Stomach smooth muscle (tissue), 2 donors: Measurements from ENCODE around the gene TPX2.

Experiments used
- H3K27ac ChIP-seq: one replicate; pipeline ENCODE4 v1.7.0; 2013; ENCODE audit warnings: mild to moderate bottlenecking, low read length, inconsistent platforms
- H3K27me3 ChIP-seq, 2 donors: one replicate each; pipeline ENCODE4 v1.7.0; 2013; ENCODE audit warnings: low read length in 2 of 2; ENCODE audit not compliant: insufficient read depth in 2 of 2, control insufficient read depth in 1 of 2
- H3K36me3 ChIP-seq, 2 donors: one replicate each; pipeline ENCODE4 v1.7.0; 2013; ENCODE audit warnings: low read length in 2 of 2; ENCODE audit not compliant: control insufficient read depth in 2 of 2, insufficient read depth in 2 of 2
- H3K4me1 ChIP-seq: one replicate; pipeline ENCODE4 v1.7.0; 2013; ENCODE audit warnings: low read length; ENCODE audit not compliant: control insufficient read depth, insufficient read depth
- H3K4me3 ChIP-seq, 2 donors: one replicate each; pipeline ENCODE4 v1.7.0; 2013; ENCODE audit warnings: low read length in 2 of 2
- H3K9ac ChIP-seq, 2 donors: one replicate each; pipeline ENCODE4 v1.7.0; 2013; ENCODE audit warnings: low read length in 2 of 2, mild to moderate bottlenecking in 1 of 2
- H3K9me3 ChIP-seq, 2 donors: one replicate each; pipeline ENCODE4 v1.7.0; 2013; ENCODE audit warnings: low read length in 2 of 2; ENCODE audit not compliant: control insufficient read depth in 2 of 2
- donor health status: healthy.
- donor health status: Pancreatic carcinoma.

TPX2 gene

GRCh38 chr20:31698803-31699718 lies 40.0 kb upstream of the TPX2 start:
- H3K9me3 ChIP-seq = no peaks in the 10 kb centered on the region
- H3K27me3 ChIP-seq = no peaks in the 10 kb centered on the region
- H3K4me1 ChIP-seq = peaks cover 16% of the 10 kb centered on the region
- peak overlapping the region; percentile 60 for H3K27ac ChIP-seq
- no peak overlapping the region for H3K4me3 ChIP-seq
- H3K36me3 ChIP-seq = peaks cover 0 to 7% of the 10 kb centered on the region in 2 donors
- H3K9ac ChIP-seq = peak overlapping the region in 1 of 2 donors; percentile 36

- peaks cover 14% of the 10 kb centered on the region for H3K4me1 ChIP-seq
Measured at GRCh38 chr20:31699801-31700728, 39.0 kb upstream of the TPX2 start.

GRCh38 chr20:31700747-31701146 lies 38.3 kb upstream of the TPX2 start:
- Histone ChIP-seq H3K9me3 (no peaks in the 10 kb centered on the region), H3K4me3 (no peak overlapping the region), H3K27me3 (no peaks in the 10 kb centered on the region), H3K36me3 (peaks cover 0 to 8% of the 10 kb centered on the region in 2 donors), H3K27ac (no peak overlapping the region), H3K9ac (no peak overlapping the region), H3K4me1 (peaks cover 14% of the 10 kb centered on the region)

More at GRCh38 chr20:31699801-31700728, 39.0 kb upstream of the TPX2 start:
- Histone ChIP-seq H3K27ac (peak overlapping the region; percentile 60), H3K9ac (no peak overlapping the region), H3K27me3 (no peaks in the 10 kb centered on the region), H3K9me3 (no peaks in the 10 kb centered on the region), H3K36me3 (peaks cover 0 to 7% of the 10 kb centered on the region in 2 donors), H3K4me3 (no peak overlapping the region)

- Histone ChIP-seq H3K27ac (no peak overlapping the region), H3K36me3 (peaks cover 0 to 5% of the 10 kb centered on the region in 2 donors), H3K27me3 (no peaks in the 10 kb centered on the region), H3K9me3 (no peaks in the 10 kb centered on the region), H3K4me1 (peaks cover 14% of the 10 kb centered on the region), H3K9ac (no peak overlapping the region), H3K4me3 (no peak overlapping the region)
Measured at GRCh38 chr20:31701591-31701990, 37.5 kb upstream of the TPX2 start.

GRCh38 chr20:31704225-31705119 lies 34.6 kb upstream of the TPX2 start:
- peaks cover 6 to 14% of the 10 kb centered on the region in 2 donors for H3K36me3 ChIP-seq
- H3K4me1 ChIP-seq = peaks cover 13% of the 10 kb centered on the region
- H3K4me3 ChIP-seq = no peak overlapping the region
- no peaks in the 10 kb centered on the region for H3K27me3 ChIP-seq
- no peak overlapping the region for H3K27ac ChIP-seq
- H3K9ac ChIP-seq = no peak overlapping the region
- no peaks in the 10 kb centered on the region for H3K9me3 ChIP-seq

- Histone ChIP-seq H3K4me3 (no peak overlapping the region), H3K27me3 (no peaks in the 10 kb centered on the region), H3K27ac (no peak overlapping the region), H3K9ac (no peak overlapping the region), H3K4me1 (peaks cover 10% of the 10 kb centered on the region), H3K9me3 (no peaks in the 10 kb centered on the region), H3K36me3 (peaks cover 6 to 12% of the 10 kb centered on the region in 2 donors)
Measured at GRCh38 chr20:31705191-31705590, 33.9 kb upstream of the TPX2 start.

- Histone ChIP-seq H3K4me3 (no peak overlapping the region), H3K9ac (no peak overlapping the region), H3K27me3 (no peaks in the 10 kb centered on the region), H3K9me3 (no peaks in the 10 kb centered on the region), H3K27ac (no peak overlapping the region), H3K4me1 (peaks cover 14% of the 10 kb centered on the region), H3K36me3 (peaks cover 6 to 12% of the 10 kb centered on the region in 2 donors)
Measured at GRCh38 chr20:31705598-31706597, 33.2 kb upstream of the TPX2 start.

GRCh38 chr20:31706607-31707257 lies 32.4 kb upstream of the TPX2 start:
- H3K9me3 ChIP-seq = no peaks in the 10 kb centered on the region
- no peak overlapping the region for H3K9ac ChIP-seq
- H3K4me1 ChIP-seq = peaks cover 21% of the 10 kb centered on the region
- H3K27ac ChIP-seq = no peak overlapping the region
- H3K4me3 ChIP-seq = no peak overlapping the region
- H3K36me3 ChIP-seq = peaks cover 6 to 12% of the 10 kb centered on the region in 2 donors
- no peaks in the 10 kb centered on the region for H3K27me3 ChIP-seq

- Histone ChIP-seq H3K4me3 (no peak overlapping the region), H3K27ac (no peak overlapping the region), H3K9ac (no peak overlapping the region), H3K4me1 (peaks cover 26% of the 10 kb centered on the region), H3K36me3 (peaks cover 6 to 12% of the 10 kb centered on the region in 2 donors), H3K9me3 (no peaks in the 10 kb centered on the region), H3K27me3 (no peaks in the 10 kb centered on the region)
Measured at GRCh38 chr20:31707258-31707615, 31.9 kb upstream of the TPX2 start.
